Large intestine (tissue), 3 donors: ENCODE data around the gene TRIM66. TPM values are rescaled to one million over a fixed set of nuclear protein-coding genes. Genes with fewer than 3 reads are reported as not detected.

Experiments
- DNase-seq, 2 donors: peaks; one replicate each; pipeline versions ENCODE4 v3.0.0 to v3.0.0-alpha.2; 2013
- H3K27ac ChIP-seq: one replicate; pipeline ENCODE4 v1.5.1; 2013; ENCODE audit warnings: low read length
- H3K27me3 ChIP-seq: 2 replicates; pipeline ENCODE4 v1.6.1; 2013; ENCODE audit warnings: low read length; ENCODE audit not compliant: control insufficient read depth, insufficient read depth
- H3K36me3 ChIP-seq: 2 replicates; pipeline ENCODE4 v1.6.1; 2013; ENCODE audit warnings: low read length; ENCODE audit not compliant: control insufficient read depth, insufficient read depth
- H3K4me1 ChIP-seq: one replicate; pipeline ENCODE4 v1.6.1; 2013; ENCODE audit warnings: low read length; ENCODE audit not compliant: control insufficient read depth, insufficient read depth
- H3K4me3 ChIP-seq: one replicate; pipeline ENCODE4 v1.5.1; 2013; ENCODE audit warnings: low read length
- H3K9me3 ChIP-seq: one replicate; pipeline ENCODE4 v1.6.1; 2013; ENCODE audit warnings: mild to moderate bottlenecking, low read depth, low read length, moderate library complexity; ENCODE audit not compliant: control insufficient read depth
- WGBS: methylation state at CpG from one replicate; pipeline ENCODE4 v1.1.5; 2013; ENCODE audit warnings: low lambda C conversion rate; ENCODE audit not compliant: insufficient coverage; 5-methylcytosine and 5-hydroxymethylcytosine counted together
- polyA plus RNA-seq: library from polyadenylated mRNA; unstranded; fragments of 120-200 nt; gene quantifications from one replicate; pipeline ENCODE4 v1.2.1, GENCODE V29; 2013

The TRIM66 gene
- polyA plus RNA-seq, 1 donor, result 7.2 TPM

DNA sequence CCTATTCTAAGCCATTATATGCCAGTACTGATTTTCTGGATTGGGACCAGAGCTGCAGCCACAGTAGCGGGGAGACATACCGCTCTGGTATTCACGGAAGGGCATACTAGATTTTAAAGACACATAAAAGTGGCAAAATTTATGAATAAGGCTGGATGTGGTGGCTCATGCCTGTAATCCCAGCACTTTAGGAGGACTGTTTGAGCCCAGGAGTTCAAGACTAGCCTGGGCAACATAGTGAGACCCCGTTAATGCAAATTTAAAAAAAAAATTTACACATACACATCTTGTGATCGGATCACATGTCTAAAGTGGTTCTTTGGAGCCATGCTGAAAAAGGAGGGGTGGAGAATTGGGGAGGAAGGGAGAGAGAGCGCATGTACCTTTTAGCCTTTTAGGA is 9.1 kb upstream of the TRIM66 start:
- DNase-seq, result no peak
- no peaks in the 10 kb centered on the region for H3K27me3 ChIP-seq
- H3K4me1 ChIP-seq, result peaks cover 4% of the 10 kb centered on the region
- no peak overlapping the region for H3K27ac ChIP-seq
- H3K4me3 ChIP-seq, result no peak overlapping the region
- 100% methylated on average over 1 of the region's 6 CpGs for WGBS
- peaks cover 60% of the 10 kb centered on the region for H3K36me3 ChIP-seq
- H3K9me3 ChIP-seq, result no peaks in the 10 kb centered on the region

DNA sequence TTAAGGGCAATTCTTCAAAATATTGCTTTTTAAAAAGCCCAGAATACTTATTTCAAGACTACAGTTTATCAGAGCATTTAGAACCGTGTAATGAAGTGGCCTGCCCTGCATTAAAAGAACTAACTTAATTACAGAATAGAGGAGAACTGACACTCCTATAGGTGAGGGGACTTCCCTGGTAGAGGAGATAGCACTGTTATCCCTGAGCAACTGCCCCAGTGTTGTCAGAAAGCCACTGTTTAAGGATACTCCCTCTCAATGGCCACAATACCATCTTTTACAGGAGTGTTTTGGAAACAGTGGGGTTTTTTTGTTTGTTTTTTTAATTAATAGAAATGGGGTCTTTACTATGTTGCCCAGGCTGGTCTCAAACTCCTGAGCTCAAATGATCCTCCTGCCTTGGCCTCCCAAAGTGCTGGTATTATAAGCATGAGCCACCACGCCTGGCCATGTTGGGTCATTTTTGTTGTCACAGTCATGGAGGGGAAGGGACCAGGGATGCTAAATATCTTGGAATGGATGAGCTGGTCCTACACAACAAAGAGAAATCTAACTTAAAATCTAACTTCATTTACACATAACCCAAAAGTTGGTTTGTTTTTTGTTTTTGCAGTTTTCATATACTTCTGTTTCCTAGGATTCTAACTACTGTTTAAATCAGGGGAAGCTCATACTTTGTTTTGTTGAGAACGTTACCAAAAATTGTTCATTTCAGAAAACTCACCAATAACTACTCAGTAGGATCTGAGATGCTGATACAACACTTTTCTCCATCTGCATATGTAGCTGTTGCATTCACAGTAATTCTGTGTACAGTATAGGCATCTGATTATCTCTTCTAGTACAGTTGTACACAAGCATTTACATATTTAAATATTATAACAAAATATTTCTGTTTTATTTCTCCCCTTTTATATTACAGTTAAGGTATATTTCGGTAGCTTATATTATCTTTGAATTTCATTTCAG is 8.2 kb upstream of the TRIM66 start:
- WGBS, result 100% methylated on average over 1 of the region's 4 CpGs
- peaks cover 4% of the 10 kb centered on the region for H3K4me1 ChIP-seq

DNA sequence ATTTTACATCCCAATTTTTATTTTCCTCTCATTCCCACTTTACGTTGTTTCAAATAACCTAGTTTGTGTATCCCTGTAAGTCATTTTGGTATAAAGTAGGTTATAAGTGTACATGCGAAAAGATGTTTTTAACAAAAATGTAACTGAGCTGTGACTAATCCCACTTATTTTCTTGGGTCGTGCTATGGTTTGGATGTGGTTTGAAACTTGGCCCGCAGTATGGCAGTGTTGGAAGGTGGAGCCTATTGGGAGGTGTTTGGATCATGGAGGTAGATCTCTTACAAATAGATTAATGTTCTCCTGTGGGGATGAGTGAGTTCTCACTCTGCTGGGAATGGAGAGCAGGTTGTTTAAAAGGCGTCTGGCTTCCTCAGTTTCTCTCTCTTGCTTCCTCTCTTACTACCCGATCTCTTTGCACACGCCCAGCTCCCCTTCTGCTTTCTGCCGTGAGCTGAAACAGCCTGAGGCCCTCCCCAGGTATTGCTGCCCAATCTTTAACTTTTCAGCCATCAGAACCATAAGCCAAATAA is 7.3 kb upstream of the TRIM66 start:
- H3K4me1 ChIP-seq, result peaks cover 4% of the 10 kb centered on the region
- no peak for DNase-seq
- H3K27ac ChIP-seq, result no peak overlapping the region
- WGBS, result 89% methylated on average over 3 of the region's 8 CpGs
- no peaks in the 10 kb centered on the region for H3K27me3 ChIP-seq
- no peaks in the 10 kb centered on the region for H3K9me3 ChIP-seq
- H3K4me3 ChIP-seq, result no peak overlapping the region
- H3K36me3 ChIP-seq, result peaks cover 59% of the 10 kb centered on the region

More for the DNA sequence above, 8.2 kb upstream of the TRIM66 start:
- Histone ChIP-seq H3K27ac (no peak overlapping the region), H3K27me3 (no peaks in the 10 kb centered on the region), H3K36me3 (peaks cover 59% of the 10 kb centered on the region), H3K4me3 (no peak overlapping the region), H3K9me3 (no peaks in the 10 kb centered on the region)
- no peak for DNase-seq

DNA sequence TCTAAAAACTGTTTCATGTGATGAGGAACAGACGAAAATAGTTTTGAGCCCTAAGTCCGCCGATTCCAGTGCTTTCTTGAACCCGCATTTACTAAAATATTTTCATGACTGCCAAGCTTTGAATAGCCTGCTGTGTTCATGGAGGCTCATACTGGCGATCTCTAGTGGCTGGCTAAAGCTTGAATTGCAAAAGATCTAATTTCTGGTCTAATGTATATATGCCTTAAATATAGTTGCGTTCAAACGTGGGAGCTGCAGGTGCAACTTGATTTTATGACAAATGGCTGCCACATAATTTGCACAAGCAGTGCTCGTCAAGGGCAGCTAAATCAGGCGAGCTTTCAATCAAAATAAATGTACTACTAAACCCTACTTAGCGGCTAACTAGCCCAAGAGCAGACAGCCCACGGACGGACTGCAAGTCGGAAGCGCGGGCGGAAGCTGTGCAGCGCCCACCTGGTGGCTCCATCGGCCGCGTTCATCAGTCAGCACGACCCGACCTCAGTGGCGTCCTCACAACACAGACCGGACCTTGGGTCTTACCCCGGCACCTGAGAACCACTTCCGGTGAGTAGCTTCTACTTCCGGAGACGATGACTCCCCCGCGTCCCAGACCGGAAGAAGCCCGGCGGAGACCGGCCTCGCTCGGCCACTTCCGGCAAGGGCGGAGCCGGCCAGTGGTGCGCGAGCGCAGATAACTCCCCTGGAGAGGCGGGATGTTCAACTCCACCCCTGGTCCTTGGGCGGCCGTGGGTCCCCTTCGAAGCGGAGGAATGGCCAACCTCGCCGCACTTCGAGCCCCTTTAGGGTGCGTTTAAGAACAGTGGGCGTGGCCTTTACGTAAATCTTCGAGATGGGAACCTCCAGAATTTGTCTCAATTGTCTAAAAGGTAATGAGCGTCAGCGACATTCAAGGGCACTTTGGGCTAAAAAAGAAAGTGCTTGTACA is 6.2 kb upstream of the TRIM66 start:
- DNase-seq, result peak; percentile 96 to 98
- Histone ChIP-seq H3K27ac (peak overlapping the region; percentile 90), H3K4me3 (peak overlapping the region; percentile 73), H3K27me3 (no peaks in the 10 kb centered on the region), H3K9me3 (no peaks in the 10 kb centered on the region), H3K36me3 (peaks cover 58% of the 10 kb centered on the region), H3K4me1 (peaks cover 10% of the 10 kb centered on the region)
- 0% methylated on average over 1 of the region's 56 CpGs for WGBS

DNA sequence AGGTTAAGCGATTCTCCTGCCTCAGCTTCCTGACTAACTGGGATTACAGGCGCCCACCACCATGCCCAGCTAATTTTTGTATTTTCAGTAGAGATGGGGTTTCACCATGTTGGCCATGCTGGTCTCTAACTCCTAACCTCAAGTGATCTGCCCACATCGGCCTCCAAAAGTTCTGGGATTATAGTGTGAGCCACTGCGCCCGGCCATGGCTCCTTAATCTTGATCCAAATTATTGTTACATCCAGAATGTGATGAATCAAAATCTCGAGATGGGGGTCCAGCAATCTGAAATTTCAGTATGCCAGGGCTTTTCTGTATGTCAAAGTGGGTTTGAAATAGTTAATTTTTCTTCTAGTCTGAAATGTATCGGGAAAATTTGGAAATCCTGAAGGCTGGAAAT is 3.9 kb upstream of the TRIM66 start:
- Histone ChIP-seq H3K27ac (no peak overlapping the region), H3K4me1 (peaks cover 12% of the 10 kb centered on the region), H3K9me3 (no peaks in the 10 kb centered on the region), H3K36me3 (peaks cover 37% of the 10 kb centered on the region), H3K27me3 (no peaks in the 10 kb centered on the region), H3K4me3 (no peak overlapping the region)
- WGBS, result no CpG with 5 or more reads among the region's 7 CpGs
- DNase-seq, result no peak

DNA sequence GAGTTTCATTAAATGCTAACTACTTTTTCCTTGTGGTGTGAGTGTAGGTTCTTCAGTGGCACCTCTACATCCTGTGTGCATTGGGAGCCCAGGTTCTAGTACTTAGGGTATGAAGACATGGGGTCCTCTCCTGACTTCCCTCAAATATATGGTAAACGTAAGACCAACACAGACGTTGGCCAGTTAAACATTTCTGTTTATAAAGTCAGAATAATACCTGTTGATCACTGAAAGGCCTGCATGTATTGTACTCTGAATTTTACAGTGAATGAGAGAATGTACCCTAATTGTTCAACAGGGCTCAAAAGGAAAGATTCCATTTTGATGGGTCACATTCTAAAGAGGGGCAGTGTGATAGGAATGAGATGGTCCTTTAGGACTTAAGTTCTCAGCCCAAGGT is 3.4 kb upstream of the TRIM66 start:
- H3K9me3 ChIP-seq, result no peaks in the 10 kb centered on the region
- H3K27me3 ChIP-seq, result no peaks in the 10 kb centered on the region
- H3K4me3 ChIP-seq, result no peak overlapping the region
- WGBS, result no CpG with 5 or more reads among the region's 2 CpGs
- DNase-seq, result no peak
- no peak overlapping the region for H3K27ac ChIP-seq
- peaks cover 12% of the 10 kb centered on the region for H3K4me1 ChIP-seq
- peaks cover 36% of the 10 kb centered on the region for H3K36me3 ChIP-seq

DNA sequence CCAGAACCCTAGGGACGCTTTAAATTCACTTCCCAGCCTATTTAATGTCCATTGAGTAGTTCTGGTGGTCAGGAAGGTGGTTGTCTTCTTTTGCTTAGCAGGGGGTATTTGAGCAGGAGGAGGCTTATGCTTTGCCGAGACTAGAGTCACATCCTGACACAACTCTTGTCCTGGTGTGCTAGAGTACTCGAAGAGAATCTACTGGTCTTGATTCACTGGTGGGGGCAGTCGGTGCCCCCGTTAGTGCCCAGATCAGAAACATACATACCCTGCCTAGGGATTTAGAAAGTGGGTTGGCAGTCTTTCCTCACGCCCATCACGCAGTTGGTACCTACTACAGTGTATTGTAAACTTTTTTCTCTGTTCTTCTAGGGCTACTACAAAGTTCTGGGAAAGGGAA is 2.8 kb upstream of the TRIM66 start:
- H3K4me1 ChIP-seq, result peaks cover 12% of the 10 kb centered on the region
- no CpG with 5 or more reads among the region's 7 CpGs for WGBS
- no peaks in the 10 kb centered on the region for H3K27me3 ChIP-seq
- peaks cover 34% of the 10 kb centered on the region for H3K36me3 ChIP-seq
- no peak for DNase-seq
- no peak overlapping the region for H3K4me3 ChIP-seq
- no peaks in the 10 kb centered on the region for H3K9me3 ChIP-seq
- H3K27ac ChIP-seq, result no peak overlapping the region

DNA sequence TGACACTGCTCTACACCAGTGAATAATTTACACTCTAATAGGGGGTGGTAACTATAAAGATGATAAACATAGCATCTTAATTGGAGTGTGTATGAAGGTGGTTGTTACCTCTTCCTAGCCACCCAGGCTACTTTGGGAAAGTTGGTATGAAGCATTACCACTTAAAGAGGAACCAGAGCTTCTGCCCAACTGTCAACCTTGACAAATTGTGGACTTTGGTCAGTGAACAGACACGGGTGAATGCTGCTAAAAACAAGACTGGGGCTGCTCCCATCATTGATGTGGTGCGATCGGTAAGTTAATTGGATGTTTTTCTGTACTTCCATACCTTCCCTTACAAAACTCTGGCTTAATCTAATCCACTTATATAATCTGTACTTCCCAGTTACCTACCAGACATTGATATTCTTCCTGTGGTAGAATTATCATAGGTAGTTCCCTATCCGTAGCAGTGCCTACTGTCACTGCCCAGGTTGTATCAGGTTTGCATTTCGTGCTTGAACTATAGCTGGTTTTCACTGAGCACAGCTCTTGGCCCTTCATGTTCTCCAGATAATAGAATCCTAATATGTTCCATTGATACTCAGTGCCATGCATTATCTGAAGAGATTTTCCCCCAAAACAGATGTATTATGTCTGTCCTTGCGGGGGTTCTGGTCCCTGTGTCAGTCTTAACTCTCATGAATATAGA is 2.3 kb upstream of the TRIM66 start:
- peaks cover 34% of the 10 kb centered on the region for H3K36me3 ChIP-seq
- H3K27me3 ChIP-seq, result no peaks in the 10 kb centered on the region
- H3K9me3 ChIP-seq, result no peaks in the 10 kb centered on the region
- WGBS, result no CpG with 5 or more reads among the region's 6 CpGs
- H3K4me3 ChIP-seq, result peak overlapping the region; percentile 67
- no peak overlapping the region for H3K27ac ChIP-seq
- H3K4me1 ChIP-seq, result peaks cover 12% of the 10 kb centered on the region
- no peak for DNase-seq

DNA sequence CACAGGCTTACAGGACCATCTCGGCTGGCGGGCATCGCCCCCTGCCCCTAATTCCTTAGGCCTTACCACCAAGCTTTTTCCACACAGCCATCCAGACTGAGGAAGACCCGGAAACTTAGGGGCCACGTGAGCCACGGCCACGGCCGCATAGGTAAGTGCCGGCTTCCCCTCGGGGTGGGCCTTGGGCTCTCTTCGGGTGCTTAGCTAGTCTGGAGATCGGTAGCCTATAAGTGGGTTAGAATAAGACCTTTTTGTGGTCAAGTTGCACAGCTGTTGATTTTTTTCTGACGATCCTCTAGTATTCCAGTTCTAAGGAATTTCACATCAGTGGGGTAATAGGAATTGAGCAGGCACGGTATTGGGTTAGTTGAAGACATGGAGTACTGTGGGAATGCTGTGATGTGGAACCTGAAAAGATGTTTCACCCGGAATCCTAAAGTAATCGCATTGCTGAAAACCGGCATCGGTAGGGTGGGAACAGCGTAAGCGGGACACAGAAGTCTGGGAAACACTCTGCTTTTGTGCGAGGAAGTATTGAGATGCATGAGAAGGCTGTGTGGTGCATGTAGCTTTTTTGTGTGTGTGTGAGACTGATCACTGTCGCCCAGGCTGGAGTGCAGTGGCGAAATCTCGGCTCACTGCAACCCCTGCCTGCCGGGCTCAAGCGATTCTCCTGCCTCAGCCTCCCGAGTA is 796 bp upstream of the TRIM66 start:
- peaks cover 12% of the 10 kb centered on the region for H3K4me1 ChIP-seq
- H3K27me3 ChIP-seq, result no peaks in the 10 kb centered on the region
- H3K27ac ChIP-seq, result peak overlapping the region; percentile 92
- peak overlapping the region; percentile 67 for H3K4me3 ChIP-seq
- peaks cover 38% of the 10 kb centered on the region for H3K36me3 ChIP-seq
- no peaks in the 10 kb centered on the region for H3K9me3 ChIP-seq
- DNase-seq, result peak in 1 of 2 donors; percentile 28
- 0% methylated on average over 1 of the region's 27 CpGs for WGBS
